Progenitor cell of endocrine pancreas (in vitro differentiated cells): ENCODE measurements around the gene NOP53. TPM values are rescaled to one million over a fixed set of nuclear protein-coding genes. Genes with fewer than 3 reads are reported as not detected.
"Not testable (repeated sequence)": the region's sequence is repeated elsewhere in the genome, so short reads cannot be mapped to it uniquely, and the experiment has no call there.

Experiments used
- DNase-seq: peaks from one replicate; pipeline ENCODE4 v3.0.0; 2021; ENCODE audit warnings: low spot score; ENCODE audit not compliant: unreplicated experiment
- H3K27ac Mint-ChIP-seq: 2 replicates; pipeline ENCODE4 v1.8.0; 2021; ENCODE audit warnings: mild to moderate bottlenecking, moderate library complexity, mixed read lengths
- H3K27me3 Mint-ChIP-seq: 2 replicates; pipeline ENCODE4 v1.8.0; 2021; ENCODE audit warnings: mixed read lengths
- H3K36me3 Mint-ChIP-seq: 2 replicates; pipeline ENCODE4 v1.8.0; 2022; ENCODE audit warnings: mixed read lengths; ENCODE audit not compliant: insufficient read depth
- H3K4me1 Mint-ChIP-seq: 2 replicates; pipeline ENCODE4 v1.8.0; 2021; ENCODE audit warnings: low read depth, mixed read lengths
- H3K4me3 Mint-ChIP-seq: 2 replicates; pipeline ENCODE4 v1.8.0; 2021; ENCODE audit warnings: low read depth, mild to moderate bottlenecking, moderate library complexity, mixed read lengths
- H3K9me3 Mint-ChIP-seq: 2 replicates; pipeline ENCODE4 v1.8.0; 2021; ENCODE audit warnings: low read depth, mixed read lengths
- CTCF ChIP-seq: fragments of 200-600 bp; sonication (generic); IDR thresholded peaks from one replicate; pipeline ENCODE4 v1.5.0; 2021; ENCODE audit warnings: antibody characterized with exemption, mild to moderate bottlenecking; ENCODE audit not compliant: unreplicated experiment
- total RNA-seq: library from RNA; stranded (reverse); gene quantifications from 2 replicates; pipeline ENCODE4 v1.2.1, GENCODE V29; 2021

Gene NOP53
- total RNA-seq, 1 donor from 2014 or later: 301 TPM

GRCh38 chr19:47786566-47786965 lies 41.2 kb downstream of the NOP53 start:
- Mint-ChIP-seq H3K27me3 (no peaks in the 10 kb centered on the region), H3K4me3 (no peak overlapping the region), H3K27ac (peak overlapping the region; percentile 29), H3K9me3 (no peaks in the 10 kb centered on the region), H3K4me1 (peaks cover 11% of the 10 kb centered on the region), H3K36me3 (peaks cover 19% of the 10 kb centered on the region)
- no peak for DNase-seq
- TF ChIP-seq CTCF: no peak

GRCh38 chr19:47787307-47787706 lies 42.0 kb downstream of the NOP53 start:
- not testable (repeated sequence) for H3K9me3 Mint-ChIP-seq, H3K27ac Mint-ChIP-seq, H3K27me3 Mint-ChIP-seq, H3K4me3 Mint-ChIP-seq, DNase-seq, H3K4me1 Mint-ChIP-seq
- H3K36me3 Mint-ChIP-seq: peaks cover 12% of the 10 kb centered on the region

- not testable (repeated sequence) for H3K36me3 Mint-ChIP-seq, H3K9me3 Mint-ChIP-seq, H3K27ac Mint-ChIP-seq, H3K4me1 Mint-ChIP-seq, DNase-seq, H3K27me3 Mint-ChIP-seq, H3K4me3 Mint-ChIP-seq
These were observed 44.5 kb downstream of the NOP53 start for GRCh38 chr19:47789811-47790210.

- H3K36me3 Mint-ChIP-seq: peaks cover 2% of the 10 kb centered on the region
- peak; percentile 87 for DNase-seq
- H3K27ac Mint-ChIP-seq: peak overlapping the region; percentile 21
- peak; percentile 79 for TF ChIP-seq CTCF
- no peaks in the 10 kb centered on the region for H3K27me3 Mint-ChIP-seq
- H3K4me3 Mint-ChIP-seq: no peak overlapping the region
- H3K4me1 Mint-ChIP-seq: peaks cover 5% of the 10 kb centered on the region
- H3K9me3 Mint-ChIP-seq: no peaks in the 10 kb centered on the region
These were observed 45.1 kb downstream of the NOP53 start for GRCh38 chr19:47790398-47790814.

GRCh38 chr19:47792616-47793015 lies 47.3 kb downstream of the NOP53 start:
- no peak overlapping the region for H3K27ac Mint-ChIP-seq
- TF ChIP-seq CTCF: no peak
- no peak overlapping the region for H3K4me3 Mint-ChIP-seq
- DNase-seq: no peak
- no peaks in the 10 kb centered on the region for H3K9me3 Mint-ChIP-seq
- peaks cover 3% of the 10 kb centered on the region for H3K4me1 Mint-ChIP-seq
- H3K27me3 Mint-ChIP-seq: no peaks in the 10 kb centered on the region
- H3K36me3 Mint-ChIP-seq: peaks cover 2% of the 10 kb centered on the region

GRCh38 chr19:47794526-47794925 lies 49.2 kb downstream of the NOP53 start:
- Mint-ChIP-seq H3K9me3 (no peaks in the 10 kb centered on the region), H3K27ac (no peak overlapping the region)

More at GRCh38 chr19:47794526-47794925, 49.2 kb downstream of the NOP53 start:
- no peak for DNase-seq
- H3K4me3 Mint-ChIP-seq: no peak overlapping the region
- H3K4me1 Mint-ChIP-seq: no peaks in the 10 kb centered on the region
- peaks cover 5% of the 10 kb centered on the region for H3K27me3 Mint-ChIP-seq
- TF ChIP-seq CTCF: no peak
- no peaks in the 10 kb centered on the region for H3K36me3 Mint-ChIP-seq
